SH-SY5Y (cell line): Measurements from ENCODE around the gene RNU5B-1.

Experiments used
- GATA2 ChIP-seq: IDR thresholded peaks from 2 replicates; pipeline ENCODE4 v1.6.1; 2011; ENCODE audit warnings: mild to moderate bottlenecking, low read depth, low read length
- GATA3 ChIP-seq: IDR thresholded peaks from 2 replicates; pipeline ENCODE4 v1.6.1; 2011; ENCODE audit warnings: low read depth, mild to moderate bottlenecking, low read length, moderate library complexity

DNA sequence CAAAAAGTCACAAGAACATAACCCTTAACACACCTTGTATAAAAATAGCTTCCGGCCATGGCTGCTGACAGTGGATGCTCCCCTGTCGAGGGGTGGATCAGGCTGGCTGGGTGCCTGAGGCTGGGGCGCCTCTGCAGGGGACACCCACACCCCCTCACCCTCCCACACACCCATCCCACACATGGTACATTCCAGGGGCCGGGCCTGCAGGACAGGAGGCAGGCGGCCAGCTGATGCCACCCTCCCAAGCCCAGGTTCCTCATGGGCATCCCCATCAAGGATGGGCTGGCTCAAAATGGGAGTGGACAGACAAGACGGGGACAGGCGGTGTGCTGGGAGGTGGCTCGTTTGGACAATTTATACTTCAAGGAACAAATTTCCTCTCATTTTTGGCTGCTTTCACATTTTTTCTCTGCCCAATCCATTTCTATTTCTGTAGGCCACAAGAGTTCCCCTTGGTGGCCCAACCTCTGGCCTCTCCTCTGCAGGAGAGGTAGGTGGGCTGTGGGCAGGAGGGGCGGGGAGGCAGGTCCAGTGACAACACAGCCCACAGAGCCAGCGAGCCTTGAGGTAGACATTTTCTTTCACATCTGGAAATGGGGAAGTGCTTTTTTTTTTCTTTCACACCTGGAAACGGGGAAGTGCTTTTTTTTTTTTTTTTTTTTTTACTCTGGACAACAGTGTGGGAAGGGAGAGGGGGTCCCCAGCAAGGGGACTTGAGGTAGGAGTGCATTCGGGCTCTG, 23.3 kb downstream of the RNU5B-1 start:
- TF ChIP-seq GATA3 (no peak), GATA2 (no peak)
